HepG2 (cell line): ENCODE results near the gene RHBDF2. TPM values are rescaled to one million over a fixed set of nuclear protein-coding genes. Genes with fewer than 3 reads are reported as not detected.

Experiments
- ATAC-seq: fragments of 200-7000 bp; cut with Tn5 transposase; 3 replicates; pipeline ENCODE4 v1.9.1; 2020; ENCODE audit warnings: mild to moderate bottlenecking, moderate library complexity
- BruUV-seq: library from RNA; stranded (reverse); fragments of 400-500 nt; replicated peaks from 2 replicates; lab custom pipeline; 2021; lab: Mats Ljungman, UMichigan
- CTCF ChIA-PET: fragments of 300-600 bp; formaldehyde crosslinking; extraction: SDS; loops from one replicate; lab custom pipeline; 2021; ENCODE audit warnings: low total read pairs, inconsistent platforms, low intra/inter-chr PET ratio; lab: Yijun Ruan, JAX
- POLR2A ChIA-PET: fragments of 350-600 bp; sonication (Branson Sonifier 250); formaldehyde crosslinking; loops from one replicate; lab custom pipeline; 2020; ENCODE audit warnings: antibody characterized with exemption, inconsistent platforms; lab: Yijun Ruan, JAX
- DNase-seq: peaks from one replicate; pipeline ENCODE4 v3.0.0-alpha.2; 2015; ENCODE audit warnings: low spot score
- FAIRE-seq: peaks from 3 replicates; lab custom pipeline; 2011; peaks lifted over from hg19 to GRCh38; lab: Jason Lieb, UNC
- H2AFZ ChIP-seq: one replicate; pipeline ENCODE4 v1.6.1; 2011; ENCODE audit warnings: low read length, inconsistent platforms
- H3K27ac ChIP-seq: fragments of 300-600 bp; 3 replicates; pipeline ENCODE4 v1.8.0; 2011; ENCODE audit warnings: mixed run types, mild to moderate bottlenecking, mixed read lengths, low read length, inconsistent platforms; ENCODE audit not compliant: insufficient read depth; ENCODE audit errors: extremely low read length
- H3K27me3 ChIP-seq, 2 experiments: fragments of 200-600 bp in 1 of 2; 2 replicates in 1 of 2; 3 replicates in 1 of 2; pipeline versions ENCODE4 v1.6.0 to v1.8.0; 2011; ENCODE audit warnings: low read length in 2 of 2, mild to moderate bottlenecking in 2 of 2, moderate library complexity in 2 of 2, inconsistent platforms in 1 of 2; ENCODE audit not compliant: insufficient read depth in 2 of 2, control insufficient read depth in 1 of 2
- H3K36me3 ChIP-seq, 2 experiments: fragments of 200-600 bp in 1 of 2; replicated peaks in 1 of 2; 2 replicates in 1 of 2; 3 replicates in 1 of 2; pipeline versions ENCODE4 v1.5.1 to v1.8.0; 2011; ENCODE audit warnings: low read length in 2 of 2, inconsistent platforms in 1 of 2; ENCODE audit not compliant: insufficient read depth in 2 of 2, control insufficient read depth in 1 of 2
- H3K4me1 ChIP-seq: 2 replicates; pipeline ENCODE4 v1.5.1; 2012; ENCODE audit warnings: low read length, inconsistent platforms; ENCODE audit not compliant: insufficient read depth
- H3K4me2 ChIP-seq: 2 replicates; pipeline ENCODE4 v1.6.0; 2011; ENCODE audit warnings: low read depth, low read length, inconsistent platforms
- H3K4me3 ChIP-seq, 3 experiments: fragments of 200-600 bp in 1 of 3; sonication (generic), shearing (Covaris generic) in 1 of 3; replicated peaks in 1 of 3; 2 replicates each; pipeline ENCODE4 v1.5.1; 2011 to 2016; ENCODE audit warnings: low read length in 3 of 3, inconsistent platforms in 2 of 3, low read depth in 2 of 3, mild to moderate bottlenecking in 2 of 3, control low read depth in 1 of 3, mixed read lengths in 1 of 3; ENCODE audit not compliant: insufficient read depth in 1 of 3
- H3K79me2 ChIP-seq: one replicate; pipeline ENCODE4 v1.6.1; 2011; ENCODE audit warnings: low read length, inconsistent platforms; ENCODE audit not compliant: insufficient read depth
- H3K9ac ChIP-seq: 2 replicates; pipeline ENCODE4 v1.6.0; 2011; ENCODE audit warnings: mild to moderate bottlenecking, low read depth, low read length, inconsistent platforms; ENCODE audit not compliant: insufficient read depth
- H3K9me3 ChIP-seq: 2 replicates; pipeline ENCODE4 v1.5.1; 2012; ENCODE audit warnings: mild to moderate bottlenecking, low read length
- H4K20me1 ChIP-seq: 2 replicates; pipeline ENCODE4 v1.6.0; 2011; ENCODE audit warnings: inconsistent platforms, mild to moderate bottlenecking, low read length, moderate library complexity; ENCODE audit not compliant: insufficient read depth
- AHR ChIP-seq: IDR thresholded peaks from 2 replicates; pipeline ENCODE4 v1.6.1; 2018; ENCODE audit warnings: missing genetic modification reagents, missing compliant biosample characterization
- CAMTA2 ChIP-seq: sonication (generic); formaldehyde crosslinking; IDR thresholded peaks from 2 replicates; pipeline ENCODE4 v1.4.0; 2020; ENCODE audit warnings: mild to moderate bottlenecking, missing genetic modification reagents, borderline replicate concordance
- CEBPG ChIP-seq: IDR thresholded peaks from 2 replicates; pipeline ENCODE4 v1.6.1; 2016
- EP300 ChIP-seq, 3 experiments: sonication (generic) in 1 of 3; formaldehyde crosslinking in 1 of 3; IDR thresholded peaks; 2 replicates each; pipeline versions ENCODE4 v1.5.1 to v1.6.1; 2011 to 2020; ENCODE audit warnings: low read depth in 2 of 3, low read length in 2 of 3, borderline replicate concordance in 1 of 3, improper control_type of control experiment in 1 of 3, mild to moderate bottlenecking in 1 of 3, missing genetic modification reagents in 1 of 3, moderate library complexity in 1 of 3
- GATAD1 ChIP-seq: IDR thresholded peaks from 2 replicates; pipeline ENCODE4 v1.6.1; 2016; ENCODE audit warnings: missing genetic modification reagents, missing compliant biosample characterization
- KDM1A ChIP-seq: IDR thresholded peaks from 2 replicates; pipeline ENCODE4 v1.6.1; 2016; ENCODE audit warnings: missing compliant biosample characterization
- KDM5B ChIP-seq: sonication (generic); formaldehyde crosslinking; IDR thresholded peaks from 2 replicates; pipeline ENCODE4 v1.4.0; 2020; ENCODE audit warnings: missing genetic modification reagents, mild to moderate bottlenecking, borderline replicate concordance
- KMT2A ChIP-seq: sonication (generic); formaldehyde crosslinking; IDR thresholded peaks from 2 replicates; pipeline ENCODE4 v1.4.0; 2020; ENCODE audit warnings: missing genetic modification reagents
- REPIN1 ChIP-seq: sonication (generic); formaldehyde crosslinking; IDR thresholded peaks from 2 replicates; pipeline ENCODE4 v1.8.0; 2022; ENCODE audit warnings: missing genetic modification reagents, low read depth, mild to moderate bottlenecking, borderline replicate concordance
- RFXAP ChIP-seq: sonication (generic); formaldehyde crosslinking; IDR thresholded peaks from 2 replicates; pipeline ENCODE4 v1.4.0; 2020; ENCODE audit warnings: missing genetic modification reagents, borderline replicate concordance
- TCF7 ChIP-seq: sonication (generic); IDR thresholded peaks from 2 replicates; pipeline ENCODE4 v1.6.1; 2016; ENCODE audit warnings: antibody characterized with exemption, low read depth
- TEAD3 ChIP-seq: optimal IDR thresholded peaks from 2 replicates; pipeline ENCODE3; 2016; ENCODE audit warnings: borderline replicate concordance
- TP53 ChIP-seq: sonication (generic); formaldehyde crosslinking; conservative IDR thresholded peaks from 2 replicates; pipeline ENCODE4 v1.4.0; 2020; ENCODE audit warnings: missing genetic modification reagents
- ZNF121 ChIP-seq: sonication (generic); formaldehyde crosslinking; IDR thresholded peaks from 2 replicates; pipeline ENCODE4 v1.5.0; 2020; ENCODE audit warnings: mild to moderate bottlenecking, missing genetic modification reagents
- ZNF362 ChIP-seq: sonication (generic); formaldehyde crosslinking; IDR thresholded peaks from 2 replicates; pipeline ENCODE4 v1.4.0; 2020; ENCODE audit warnings: missing genetic modification reagents, mild to moderate bottlenecking, borderline replicate concordance
- ZNF501 ChIP-seq: sonication (generic); formaldehyde crosslinking; IDR thresholded peaks from 2 replicates; pipeline ENCODE4 v1.5.1; 2020; ENCODE audit warnings: mild to moderate bottlenecking, moderate library complexity, missing genetic modification reagents
- WGBS: methylation state at CpG from one replicate; pipeline ENCODE4 v1.1.6; 2017; ENCODE audit warnings: low lambda C conversion rate; 5-methylcytosine and 5-hydroxymethylcytosine counted together
- in situ Hi-C: cut with HindIII; loops from 2 replicates; pipeline ENCODE4 v1.10.0; 2017; ENCODE audit warnings: low pct_unique_long_range_greater_than_20kb; ENCODE audit not compliant: extremely low pct_ligation_motif_present
- intact Hi-C: fragments of 100-400 bp; cut with micrococcal nuclease; formaldehyde crosslinking; loops from one replicate; pipeline ENCODE4 v1.10.0; 2022; ENCODE audit not compliant: unreplicated experiment
- polyA plus RNA-seq, 8 experiments: library from polyadenylated mRNA; depleted of rRNA in 3 of 8; stranded (reverse) in 7 of 8; unstranded in 1 of 8; fragments of >200 nt; fragmentation: Illumina TruSeq in 4 of 8; extraction: Trizol in 4 of 8; gene quantifications; 2 replicates each; pipeline versions ENCODE4 v1.2.1 to v1.2.3, GENCODE V29; 2011 to 2016; ENCODE audit warnings: low read depth in 4 of 8, missing spikeins in 1 of 8, mixed read lengths in 1 of 8; ENCODE audit not compliant: insufficient read depth in 1 of 8
- total RNA-seq, 5 experiments: library from RNA; depleted of rRNA; stranded (reverse); fragments of >200 nt; fragmentation: Illumina TruSeq; extraction: Trizol; gene quantifications; 2 replicates each; pipeline ENCODE4 v1.2.3, GENCODE V29; 2016; ENCODE audit warnings: low read depth in 1 of 5
- TF ChIP-seq, protein P1 (sequence below): sonication (generic); formaldehyde crosslinking; IDR thresholded peaks from 2 replicates; pipeline ENCODE4 v1.4.0; 2020; ENCODE audit warnings: missing genetic modification reagents

Gene RHBDF2
- total and polyA plus RNA-seq, 2 of the 13 experiments (the other 11 are each of a cell fraction or from before 2014, with no cell fraction given) = 7.8 to 24.2 TPM

DNA sequence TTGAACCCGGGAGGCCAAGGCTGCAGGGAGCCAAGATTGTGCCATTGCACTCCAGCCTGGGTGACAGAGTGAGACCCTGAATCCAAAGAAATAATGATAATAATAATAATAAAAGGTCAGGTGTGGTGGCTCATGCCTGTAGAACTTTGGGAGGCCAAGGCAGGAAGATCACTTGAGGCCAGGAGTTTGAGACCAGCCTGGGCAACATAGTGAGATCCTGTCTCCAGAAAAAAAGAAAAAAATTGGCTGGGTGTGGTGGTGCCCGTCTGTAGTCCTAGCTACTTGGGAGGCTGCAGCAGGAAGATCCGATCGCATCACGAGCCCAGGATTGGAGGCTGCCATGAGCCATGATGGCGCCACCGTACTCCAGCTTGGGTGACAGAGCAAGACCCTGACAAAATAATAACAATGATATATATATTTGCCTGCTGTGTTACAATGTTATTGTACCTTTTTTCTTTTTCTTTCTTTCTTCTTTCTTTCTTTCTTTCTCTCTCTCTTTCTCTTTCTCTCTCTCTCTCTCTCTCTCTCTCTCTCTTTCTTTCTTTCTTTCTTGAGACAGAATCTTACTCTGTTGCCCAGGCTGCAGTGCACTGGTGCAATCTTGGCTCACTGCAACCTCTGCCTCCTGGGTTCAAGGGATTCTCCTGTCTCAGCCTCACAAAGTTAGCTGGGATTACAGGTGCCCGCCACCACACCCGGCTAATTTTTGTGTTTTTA, 32.6 kb upstream of the RHBDF2 start (continued):
- TF ChIP-seq TEAD3 (CRISPR knock-in tag) (peak; percentile 11), RFXAP (CRISPR knock-in tag) (peak; percentile 57; the same call in 1 of the 2 replicates), REPIN1 (CRISPR knock-in tag) (0 out of 2 replicates have a peak, but pooled peaks have one; percentile 41), ZNF121 (CRISPR knock-in tag) (peak; percentile 81)

DNA sequence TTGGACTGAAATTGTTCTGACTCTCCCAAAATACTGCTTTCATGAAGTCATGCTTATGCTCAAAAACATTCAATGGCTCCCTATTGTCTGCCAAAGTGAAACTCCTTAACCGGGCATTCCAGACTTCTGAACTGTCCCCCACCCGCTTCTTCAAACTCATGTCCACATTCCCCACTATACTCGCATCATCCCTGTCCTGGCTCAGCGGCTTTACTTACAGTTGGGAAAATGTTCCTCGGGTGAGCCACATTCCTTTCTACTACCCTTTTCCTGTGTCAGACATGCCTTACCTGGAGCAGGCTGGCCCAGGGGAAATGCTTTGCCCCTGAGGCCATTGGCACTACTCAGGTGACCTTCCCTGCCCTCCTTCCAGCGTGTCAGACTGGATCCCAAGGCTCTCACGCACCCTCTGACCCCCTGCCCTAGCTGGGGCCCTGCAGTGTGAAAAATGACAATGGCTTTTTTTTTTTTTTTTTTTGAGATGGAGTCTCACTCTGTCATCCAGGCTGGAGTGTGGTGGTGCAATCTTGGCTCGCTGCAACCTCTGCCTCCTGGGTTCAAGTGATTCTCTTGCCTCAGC, 30.9 kb upstream of the RHBDF2 start:
- BruUV-seq = no TSS peak
- no peaks in the 10 kb centered on the region for H3K36me3 ChIP-seq
- H3K27me3 ChIP-seq = no peaks in the 10 kb centered on the region
- DNase-seq = peak; percentile 61
- in situ Hi-C loops (no loop called here), intact Hi-C loops (no loop called here)
- no peaks in the 10 kb centered on the region for H4K20me1 ChIP-seq
- H3K27ac ChIP-seq = peak overlapping the region; percentile 22
- H3K9me3 ChIP-seq = no peaks in the 10 kb centered on the region
- H3K9ac ChIP-seq = no peak overlapping the region
- ATAC-seq = no peak
- H3K4me2 ChIP-seq = peak overlapping the region; percentile 78
- no peaks in the 10 kb centered on the region for H3K79me2 ChIP-seq
- peaks cover 86% of the 10 kb centered on the region for H3K4me1 ChIP-seq
- ChIA-PET CTCF (interaction anchor here (0.6 to 2.0 kb wide), 2 partner anchors 9 to 15 kb away, joined by 3 to 8 read pairs; no protein-coding TSS in a partner anchor), POLR2A (interaction anchor here (0.8 to 5.0 kb wide), 19 partner anchors 8 to 157 kb away, joined by 3 to 44 read pairs (median 7); no protein-coding TSS in a partner anchor)
- no peak for FAIRE-seq
- H3K4me3 ChIP-seq = peak overlapping the region in 1 of 3 experiments; percentile 17; a peak in 1 of 6 replicates
- 37% methylated on average over 8 of the region's 8 CpGs for WGBS
- H2AFZ ChIP-seq = no peak overlapping the region
- TF ChIP-seq GATAD1 (CRISPR knock-in tag) (no peak), EP300 (IDR thresholded peaks at IDR 0.05; ENCODE audit: low read depth in 2 of 2, low read length in 2 of 2) (0 out of 4 replicates have a peak, but pooled peaks of 1 of the 2 experiments have one; percentile 29), EP300 (CRISPR knock-in tag; IDR thresholded peaks at IDR 0.05; ENCODE audit: borderline replicate concordance) (no peak), CEBPG (CRISPR knock-in tag) (0 out of 2 replicates have a peak, but pooled peaks have one; percentile 23), KDM1A (CRISPR knock-in tag) (0 out of 2 replicates have a peak, but pooled peaks have one; percentile 10), TCF7 (no peak), AHR (CRISPR knock-in tag) (peak; percentile 45; the same call in 1 of the 2 replicates), ZNF362 (peak; percentile 82), ZNF501 (CRISPR knock-in tag) (no peak), KDM5B (CRISPR knock-in tag) (0 out of 2 replicates have a peak, but pooled peaks have one; percentile 1), TP53 (no peak), CAMTA2 (no peak), KMT2A (CRISPR knock-in tag) (0 out of 2 replicates have a peak, but pooled peaks have one; percentile 2)
- TF ChIP-seq, protein P1, sequence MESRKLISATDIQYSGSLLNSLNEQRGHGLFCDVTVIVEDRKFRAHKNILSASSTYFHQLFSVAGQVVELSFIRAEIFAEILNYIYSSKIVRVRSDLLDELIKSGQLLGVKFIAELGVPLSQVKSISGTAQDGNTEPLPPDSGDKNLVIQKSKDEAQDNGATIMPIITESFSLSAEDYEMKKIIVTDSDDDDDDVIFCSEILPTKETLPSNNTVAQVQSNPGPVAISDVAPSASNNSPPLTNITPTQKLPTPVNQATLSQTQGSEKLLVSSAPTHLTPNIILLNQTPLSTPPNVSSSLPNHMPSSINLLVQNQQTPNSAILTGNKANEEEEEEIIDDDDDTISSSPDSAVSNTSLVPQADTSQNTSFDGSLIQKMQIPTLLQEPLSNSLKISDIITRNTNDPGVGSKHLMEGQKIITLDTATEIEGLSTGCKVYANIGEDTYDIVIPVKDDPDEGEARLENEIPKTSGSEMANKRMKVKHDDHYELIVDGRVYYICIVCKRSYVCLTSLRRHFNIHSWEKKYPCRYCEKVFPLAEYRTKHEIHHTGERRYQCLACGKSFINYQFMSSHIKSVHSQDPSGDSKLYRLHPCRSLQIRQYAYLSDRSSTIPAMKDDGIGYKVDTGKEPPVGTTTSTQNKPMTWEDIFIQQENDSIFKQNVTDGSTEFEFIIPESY (CRISPR knock-in tag) = peak; percentile 48
